Right lobe of liver (tissue), 4 donors: ENCODE measurements around the gene SIM2.

ENCODE experiments used
- POLR2A ChIP-seq: fragments of 450-650 bp; IDR thresholded peaks from one replicate; pipeline ENCODE4 v1.6.1; 2017; ENCODE audit warnings: antibody characterized with exemption, mild to moderate bottlenecking
- TF ChIP-seq, protein P1 (sequence below), 4 donors: fragments of 200-600 bp in 3 of 4; fragments of 450-650 bp in 1 of 4; IDR thresholded peaks; one replicate each; pipeline versions ENCODE4 v1.5.1 to v1.8.0; 2016 to 2022; ENCODE audit warnings: antibody characterized with exemption in 4 of 4, mild to moderate bottlenecking in 2 of 4
- donor health status: DM: no; HTN: no; CAD: no.
- donor health status: DM: no; HTN: no; CAD: no.
- donor health status: DM: no; HTN: yes; CAD: no.

DNA sequence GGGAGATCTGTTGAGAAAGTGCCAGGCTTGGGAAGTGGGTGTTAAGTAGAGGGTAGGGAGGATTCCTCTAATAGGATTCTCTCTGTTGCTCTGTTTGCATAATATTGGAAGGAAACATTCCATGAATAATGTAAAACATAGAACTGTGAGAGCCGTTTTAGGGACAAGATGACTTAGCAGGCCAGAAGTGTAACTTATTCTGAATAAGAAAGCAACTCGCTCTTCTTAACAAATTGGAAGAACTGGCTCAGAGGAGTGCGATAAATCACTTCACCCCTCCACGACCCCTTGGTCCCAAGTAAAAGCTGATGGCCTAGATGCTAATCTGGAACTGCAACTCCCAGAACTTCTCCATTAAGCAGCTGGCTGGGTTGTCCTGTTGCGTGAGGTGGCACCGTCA is 19.1 kb downstream of the SIM2 start:
- TF ChIP-seq, protein P1, sequence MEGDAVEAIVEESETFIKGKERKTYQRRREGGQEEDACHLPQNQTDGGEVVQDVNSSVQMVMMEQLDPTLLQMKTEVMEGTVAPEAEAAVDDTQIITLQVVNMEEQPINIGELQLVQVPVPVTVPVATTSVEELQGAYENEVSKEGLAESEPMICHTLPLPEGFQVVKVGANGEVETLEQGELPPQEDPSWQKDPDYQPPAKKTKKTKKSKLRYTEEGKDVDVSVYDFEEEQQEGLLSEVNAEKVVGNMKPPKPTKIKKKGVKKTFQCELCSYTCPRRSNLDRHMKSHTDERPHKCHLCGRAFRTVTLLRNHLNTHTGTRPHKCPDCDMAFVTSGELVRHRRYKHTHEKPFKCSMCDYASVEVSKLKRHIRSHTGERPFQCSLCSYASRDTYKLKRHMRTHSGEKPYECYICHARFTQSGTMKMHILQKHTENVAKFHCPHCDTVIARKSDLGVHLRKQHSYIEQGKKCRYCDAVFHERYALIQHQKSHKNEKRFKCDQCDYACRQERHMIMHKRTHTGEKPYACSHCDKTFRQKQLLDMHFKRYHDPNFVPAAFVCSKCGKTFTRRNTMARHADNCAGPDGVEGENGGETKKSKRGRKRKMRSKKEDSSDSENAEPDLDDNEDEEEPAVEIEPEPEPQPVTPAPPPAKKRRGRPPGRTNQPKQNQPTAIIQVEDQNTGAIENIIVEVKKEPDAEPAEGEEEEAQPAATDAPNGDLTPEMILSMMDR (IDR thresholded peaks at IDR 0.05), result no peak
- no peak for TF ChIP-seq POLR2A
